ENCODE results near the gene ADCY5. TPM values are rescaled to one million over a fixed set of nuclear protein-coding genes. Genes with fewer than 3 reads are reported as not detected.
A peak's percentile ranks its signal among the peaks of the same experiment; 100 is the strongest.
"Not testable (repeated sequence)": the region's sequence is repeated elsewhere in the genome, so short reads cannot be mapped to it uniquely, and the experiment has no call there.

Gene ADCY5
- total RNA-seq, 3 donors from 2014 or later, result 0.05 to 0.13 TPM; not detected in 1

DNA sequence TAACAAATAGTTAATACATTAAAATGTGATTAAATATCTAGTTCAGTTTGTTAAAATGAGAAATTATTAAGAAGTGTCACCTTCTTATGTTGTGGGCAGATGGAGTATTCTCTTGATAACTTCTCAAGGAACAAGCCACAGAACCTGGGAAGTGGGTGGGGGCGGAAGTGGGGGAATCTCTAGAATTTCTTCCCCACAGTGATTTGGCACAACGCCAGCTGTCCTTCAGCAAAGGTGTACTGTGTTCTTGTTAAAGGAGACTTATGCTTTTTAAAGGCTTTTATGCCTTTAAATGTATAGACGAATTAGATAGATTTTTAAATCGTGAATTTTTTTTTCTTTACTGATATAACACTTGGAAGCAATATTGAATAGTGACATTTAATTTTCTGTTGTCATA lies 204.8 kb downstream of the ADCY5 start:
- Mint-ChIP-seq H3K4me1 (ENCODE audit: low read depth) (peaks cover 23% of the 10 kb centered on the region), H3K36me3 (ENCODE audit: insufficient read depth) (peaks cover 51% of the 10 kb centered on the region)

GRCh38 chr3:123239756-123240155 lies 209.1 kb downstream of the ADCY5 start:
- Mint-ChIP-seq H3K27me3 (ENCODE audit: low read depth) (no peaks in the 10 kb centered on the region), H3K9me3 (no peaks in the 10 kb centered on the region), H3K4me1 (ENCODE audit: low read depth) (peaks cover 25% of the 10 kb centered on the region), H3K4me3 (no peak overlapping the region), H3K36me3 (ENCODE audit: insufficient read depth) (peaks cover 43% of the 10 kb centered on the region)
- no peak for DNase-seq
- no peak for ATAC-seq

More for the DNA sequence above, 204.8 kb downstream of the ADCY5 start:
- Mint-ChIP-seq H3K27me3 (ENCODE audit: low read depth) (no peaks in the 10 kb centered on the region), H3K4me3 (no peak overlapping the region), H3K9me3 (no peaks in the 10 kb centered on the region)
- ATAC-seq (no peak), DNase-seq (peak; percentile 18)

DNA sequence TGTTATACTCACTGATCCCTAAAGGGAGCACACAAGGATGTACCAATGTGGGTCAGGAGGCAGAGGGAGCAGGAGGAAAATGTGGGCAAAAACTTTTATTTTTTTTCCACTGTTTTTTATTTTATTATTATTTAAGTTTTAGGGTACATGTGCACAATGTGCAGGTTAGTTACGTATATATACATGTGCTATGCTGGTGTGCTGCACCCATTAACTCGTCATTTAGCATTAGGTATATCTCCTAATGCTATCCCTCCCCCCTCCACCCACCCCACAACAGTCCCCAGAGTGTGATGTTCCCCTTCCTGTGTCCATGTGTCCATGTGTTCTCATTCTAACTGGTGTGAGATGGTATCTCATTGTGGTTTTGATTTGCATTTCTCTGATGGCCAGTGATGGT lies 209.7 kb downstream of the ADCY5 start:
- Mint-ChIP-seq H3K36me3 (ENCODE audit: insufficient read depth) (peaks cover 41% of the 10 kb centered on the region), H3K4me1 (ENCODE audit: low read depth) (peaks cover 25% of the 10 kb centered on the region)
- DNase-seq; H3K4me3 Mint-ChIP-seq; ATAC-seq; H3K27me3 Mint-ChIP-seq (ENCODE audit: low read depth); H3K9me3 Mint-ChIP-seq: not testable (repeated sequence)

DNA sequence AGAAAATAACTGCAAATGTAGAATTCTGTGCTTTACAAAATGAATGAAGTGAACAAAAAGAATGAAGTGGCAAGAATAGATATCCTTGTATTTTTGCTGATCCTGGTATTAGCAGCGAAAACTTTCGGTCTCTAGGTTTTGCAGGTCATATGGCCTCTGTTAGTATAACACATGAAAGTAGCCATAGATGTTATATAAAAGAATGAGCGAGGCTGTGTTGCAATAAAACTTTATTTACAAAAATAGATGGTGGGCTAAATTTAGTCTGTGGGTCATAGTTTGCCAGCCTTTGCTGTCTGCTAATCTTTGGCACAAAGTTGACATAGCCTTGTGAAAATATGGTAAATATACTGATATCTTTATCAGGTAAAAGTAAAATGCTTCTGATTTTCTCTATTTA lies 212.0 kb downstream of the ADCY5 start:
- Mint-ChIP-seq H3K4me1 (ENCODE audit: low read depth) (peaks cover 12% of the 10 kb centered on the region), H3K36me3 (ENCODE audit: insufficient read depth) (peaks cover 39% of the 10 kb centered on the region), H3K27me3 (ENCODE audit: low read depth) (no peaks in the 10 kb centered on the region), H3K9me3 (no peaks in the 10 kb centered on the region), H3K4me3 (no peak overlapping the region)
- no peak for DNase-seq
- ATAC-seq, result no peak

Other genes with a start within 250 kb of the ADCY5 start
- gene SEC22A, start 247.1 kb downstream of the ADCY5 start, total RNA-seq, result 10 to 100 TPM in 2 of 3 donors, 1 to 10 TPM in 1; 9.9 to 15.3 (median 14.4) TPM
- gene HACD2, start 136.0 kb upstream of the ADCY5 start, total RNA-seq, result 10 to 100 TPM; 20.6 to 27.5 (median 26.8) TPM

Data from activated T-cell treated with anti-CD3 and anti-CD28 coated beads, Interleukin-2, amount 50 U/mL, for 4 hours (primary cell).